ENCODE data around the gene IMMP2L. TPM values are rescaled to one million over a fixed set of nuclear protein-coding genes. Genes with fewer than 3 reads are reported as not detected.

Gene IMMP2L
- polyA plus RNA-seq, 1 donor (not counting 4 experiments of a cell fraction or from before 2014, with no cell fraction given) = 14.1 TPM

DNA sequence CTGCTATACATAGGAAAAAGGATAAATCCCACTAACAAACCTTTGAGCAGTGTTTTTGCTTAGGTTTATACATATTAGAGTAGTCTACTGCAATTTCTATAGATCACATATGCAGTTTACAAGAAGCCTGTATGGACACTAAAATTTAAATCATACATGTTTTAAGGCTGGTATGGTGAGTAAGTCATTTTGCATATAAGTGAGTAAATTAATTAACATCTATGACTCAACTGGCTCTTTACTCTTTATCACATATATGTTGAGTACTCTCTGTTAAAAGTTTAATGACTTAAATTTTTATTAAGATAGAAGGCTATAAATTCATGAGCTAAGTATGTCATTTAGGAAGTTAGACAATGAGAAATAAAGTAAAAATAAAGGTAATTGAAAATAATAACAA, 402.0 kb downstream of the IMMP2L start:
- H3K4me1 ChIP-seq (ENCODE audit: control insufficient read depth, extremely low read depth, insufficient read depth, low read length) = no peaks in the 10 kb centered on the region
- TF ChIP-seq, protein P1, sequence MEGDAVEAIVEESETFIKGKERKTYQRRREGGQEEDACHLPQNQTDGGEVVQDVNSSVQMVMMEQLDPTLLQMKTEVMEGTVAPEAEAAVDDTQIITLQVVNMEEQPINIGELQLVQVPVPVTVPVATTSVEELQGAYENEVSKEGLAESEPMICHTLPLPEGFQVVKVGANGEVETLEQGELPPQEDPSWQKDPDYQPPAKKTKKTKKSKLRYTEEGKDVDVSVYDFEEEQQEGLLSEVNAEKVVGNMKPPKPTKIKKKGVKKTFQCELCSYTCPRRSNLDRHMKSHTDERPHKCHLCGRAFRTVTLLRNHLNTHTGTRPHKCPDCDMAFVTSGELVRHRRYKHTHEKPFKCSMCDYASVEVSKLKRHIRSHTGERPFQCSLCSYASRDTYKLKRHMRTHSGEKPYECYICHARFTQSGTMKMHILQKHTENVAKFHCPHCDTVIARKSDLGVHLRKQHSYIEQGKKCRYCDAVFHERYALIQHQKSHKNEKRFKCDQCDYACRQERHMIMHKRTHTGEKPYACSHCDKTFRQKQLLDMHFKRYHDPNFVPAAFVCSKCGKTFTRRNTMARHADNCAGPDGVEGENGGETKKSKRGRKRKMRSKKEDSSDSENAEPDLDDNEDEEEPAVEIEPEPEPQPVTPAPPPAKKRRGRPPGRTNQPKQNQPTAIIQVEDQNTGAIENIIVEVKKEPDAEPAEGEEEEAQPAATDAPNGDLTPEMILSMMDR (optimal IDR thresholded peaks at IDR 0.05 in 1 of 3, IDR thresholded peaks at IDR 0.05 in 1 of 3, conservative IDR thresholded peaks at IDR 0.05 in 1 of 3; ENCODE audit: extremely low read depth in 1 of 3, insufficient read depth in 2 of 3, low read length in 3 of 3) = no peak
- H2AFZ ChIP-seq (ENCODE audit: control insufficient read depth, low read length) = no peak overlapping the region
- FAIRE-seq = no peak
- no peak overlapping the region for H3K9ac ChIP-seq (ENCODE audit: control insufficient read depth, extremely low read depth, insufficient read depth, low read length)
- dilution Hi-C loops (cut with MboI; ENCODE audit: extremely low pct_ligation_motif_present, low sequenced_read_pairs) = no loop called here
- no peak overlapping the region for H3K4me2 ChIP-seq (ENCODE audit: control insufficient read depth, extremely low read depth, insufficient read depth, low read depth, low read length)
- no peaks in the 10 kb centered on the region for H3K27me3 ChIP-seq (ENCODE audit: control insufficient read depth, extremely low read depth, insufficient read depth, low read length)
- H3K9me1 ChIP-seq (ENCODE audit: control insufficient read depth, extremely low read depth, insufficient read depth, low read length) = no peaks in the 10 kb centered on the region
- no peaks in the 10 kb centered on the region for H3K9me3 ChIP-seq (ENCODE audit: control insufficient read depth, low read depth, low read length)
- H3K36me3 ChIP-seq (ENCODE audit: control insufficient read depth in 2 of 2, extremely low read depth in 1 of 2, insufficient read depth in 2 of 2, low read length in 2 of 2) = no peaks in the 10 kb centered on the region
- no peaks in the 10 kb centered on the region for H4K20me1 ChIP-seq (ENCODE audit: control insufficient read depth, extremely low read depth, insufficient read depth, low read length)
- no peak overlapping the region for H3K4me3 ChIP-seq (ENCODE audit: control insufficient read depth in 2 of 3, extremely low read depth in 1 of 3, insufficient read depth in 2 of 3, low read depth in 1 of 3, low read length in 3 of 3)
- DNase-seq (ENCODE audit: low read depth, low spot score) = no peak
- no peak overlapping the region for H3K27ac ChIP-seq (ENCODE audit: control insufficient read depth, insufficient read depth, low read length)
- H3K79me2 ChIP-seq (ENCODE audit: control insufficient read depth, insufficient read depth, low read length) = no peaks in the 10 kb centered on the region

GRCh38 chr7:111159426-111159825, 402.9 kb downstream of the IMMP2L start:
- Histone ChIP-seq H3K9ac (ENCODE audit: control insufficient read depth, extremely low read depth, insufficient read depth, low read length) (no peak overlapping the region), H3K79me2 (ENCODE audit: control insufficient read depth, insufficient read depth, low read length) (no peaks in the 10 kb centered on the region), H4K20me1 (ENCODE audit: control insufficient read depth, extremely low read depth, insufficient read depth, low read length) (no peaks in the 10 kb centered on the region), H3K27ac (ENCODE audit: control insufficient read depth, insufficient read depth, low read length) (no peak overlapping the region), H3K9me3 (ENCODE audit: control insufficient read depth, low read depth, low read length) (no peaks in the 10 kb centered on the region), H3K4me1 (ENCODE audit: control insufficient read depth, extremely low read depth, insufficient read depth, low read length) (no peaks in the 10 kb centered on the region), H3K4me3 (ENCODE audit: control insufficient read depth in 2 of 3, extremely low read depth in 1 of 3, insufficient read depth in 2 of 3, low read depth in 1 of 3, low read length in 3 of 3) (no peak overlapping the region), H3K36me3 (ENCODE audit: control insufficient read depth in 2 of 2, extremely low read depth in 1 of 2, insufficient read depth in 2 of 2, low read length in 2 of 2) (no peaks in the 10 kb centered on the region), H3K4me2 (ENCODE audit: control insufficient read depth, extremely low read depth, insufficient read depth, low read depth, low read length) (no peak overlapping the region), H2AFZ (ENCODE audit: control insufficient read depth, low read length) (no peak overlapping the region), H3K9me1 (ENCODE audit: control insufficient read depth, extremely low read depth, insufficient read depth, low read length) (no peaks in the 10 kb centered on the region), H3K27me3 (ENCODE audit: control insufficient read depth, extremely low read depth, insufficient read depth, low read length) (no peaks in the 10 kb centered on the region)
- no peak for TF ChIP-seq EZH2 (IDR thresholded peaks at IDR 0.05; ENCODE audit: low read length)
- dilution Hi-C loops (cut with MboI; ENCODE audit: extremely low pct_ligation_motif_present, low sequenced_read_pairs) = no loop called here
- DNase-seq (ENCODE audit: low read depth, low spot score) (no peak), FAIRE-seq (no peak)

DNA sequence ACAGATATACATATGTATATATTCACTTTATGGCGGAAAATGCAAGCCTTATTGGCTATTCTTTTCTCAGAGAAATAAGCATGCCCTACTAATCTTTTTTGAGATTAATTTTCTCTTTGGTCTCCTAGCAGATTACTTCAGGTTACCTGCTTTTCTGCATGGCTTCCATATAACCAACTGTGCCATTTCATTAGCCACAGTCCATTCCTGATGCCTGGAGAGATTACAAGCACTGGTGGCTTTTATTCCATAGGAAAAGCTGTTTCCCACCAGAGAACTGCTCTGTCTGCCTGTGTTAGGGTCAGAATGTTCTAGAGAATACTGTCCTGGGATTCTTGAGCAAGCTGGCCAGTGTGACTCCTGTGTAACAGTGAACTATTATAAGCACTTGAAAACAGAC, 411.6 kb downstream of the IMMP2L start:
- no peaks in the 10 kb centered on the region for H3K79me2 ChIP-seq (ENCODE audit: control insufficient read depth, insufficient read depth, low read length)
- dilution Hi-C loops (cut with MboI; ENCODE audit: extremely low pct_ligation_motif_present, low sequenced_read_pairs) = no loop called here
- no peak for DNase-seq (ENCODE audit: low read depth, low spot score)
- H3K4me2 ChIP-seq (ENCODE audit: control insufficient read depth, extremely low read depth, insufficient read depth, low read depth, low read length) = no peak overlapping the region
- TF ChIP-seq, protein P1 (optimal IDR thresholded peaks at IDR 0.05 in 1 of 3, IDR thresholded peaks at IDR 0.05 in 1 of 3, conservative IDR thresholded peaks at IDR 0.05 in 1 of 3; ENCODE audit: extremely low read depth in 1 of 3, insufficient read depth in 2 of 3, low read length in 3 of 3) = no peak
- TF ChIP-seq EZH2 (IDR thresholded peaks at IDR 0.05; ENCODE audit: low read length) = no peak
- H3K9me1 ChIP-seq (ENCODE audit: control insufficient read depth, extremely low read depth, insufficient read depth, low read length) = no peaks in the 10 kb centered on the region
- H3K27ac ChIP-seq (ENCODE audit: control insufficient read depth, insufficient read depth, low read length) = no peak overlapping the region
- no peaks in the 10 kb centered on the region for H3K4me1 ChIP-seq (ENCODE audit: control insufficient read depth, extremely low read depth, insufficient read depth, low read length)
- FAIRE-seq = no peak
- H3K9me3 ChIP-seq (ENCODE audit: control insufficient read depth, low read depth, low read length) = no peaks in the 10 kb centered on the region
- H2AFZ ChIP-seq (ENCODE audit: control insufficient read depth, low read length) = no peak overlapping the region
- H3K9ac ChIP-seq (ENCODE audit: control insufficient read depth, extremely low read depth, insufficient read depth, low read length) = no peak overlapping the region
- H3K36me3 ChIP-seq (ENCODE audit: control insufficient read depth in 2 of 2, extremely low read depth in 1 of 2, insufficient read depth in 2 of 2, low read length in 2 of 2) = no peaks in the 10 kb centered on the region
- H4K20me1 ChIP-seq (ENCODE audit: control insufficient read depth, extremely low read depth, insufficient read depth, low read length) = no peaks in the 10 kb centered on the region
- no peaks in the 10 kb centered on the region for H3K27me3 ChIP-seq (ENCODE audit: control insufficient read depth, extremely low read depth, insufficient read depth, low read length)
- H3K4me3 ChIP-seq (ENCODE audit: control insufficient read depth in 2 of 3, extremely low read depth in 1 of 3, insufficient read depth in 2 of 3, low read depth in 1 of 3, low read length in 3 of 3) = no peak overlapping the region

Data from keratinocyte (primary cell).